GDM1 (cell line): ENCODE results near the gene MRPS24.
"Not testable (repeated sequence)": the region's sequence is repeated elsewhere in the genome, so short reads cannot be mapped to it uniquely, and the experiment has no call there.

ENCODE experiments used
- DNase-seq: peaks from one replicate; lab custom pipeline; 2025; lab: John Stamatoyannopoulos, UW

Gene MRPS24

DNA sequence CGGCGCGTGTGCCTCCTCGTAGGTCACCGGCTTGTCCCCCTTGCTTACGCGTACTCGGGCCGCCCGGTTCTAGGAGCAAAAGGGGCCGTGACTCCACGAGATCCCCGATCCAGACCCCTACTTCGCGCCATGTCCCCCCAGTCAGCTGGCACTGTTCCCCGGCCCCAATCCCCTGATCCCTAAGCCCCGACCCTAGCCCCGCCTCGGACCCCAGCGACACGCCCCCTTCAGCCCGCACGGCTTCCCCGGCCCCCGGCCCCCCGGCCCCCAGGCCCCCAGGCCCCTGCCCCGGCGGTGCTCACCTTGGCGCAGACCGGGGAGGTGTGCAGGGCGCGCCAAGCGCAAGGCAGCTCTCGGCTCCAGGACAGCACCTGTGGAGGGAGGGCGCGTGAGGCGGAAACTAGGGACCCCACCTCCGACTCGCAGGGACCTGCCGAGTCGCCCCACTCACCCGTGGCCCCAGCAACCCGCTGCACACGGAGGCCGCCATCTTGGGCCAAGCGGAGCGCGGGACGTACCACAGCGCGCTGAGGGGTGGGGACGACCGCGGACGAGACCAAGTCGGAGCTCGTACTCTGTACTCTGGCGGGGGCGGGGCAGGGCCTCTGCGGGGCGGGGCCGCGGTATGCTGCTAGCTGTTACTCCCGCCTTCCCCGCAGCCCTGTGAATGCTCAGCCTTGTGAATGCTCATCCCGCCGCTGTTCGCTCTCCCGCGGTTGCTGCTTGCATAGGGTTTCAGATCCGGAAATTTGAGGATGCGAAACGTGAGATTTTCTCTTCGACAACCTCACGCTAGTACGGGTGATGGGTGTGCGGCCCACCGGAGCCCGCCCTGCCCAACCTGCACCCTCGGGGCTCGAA lies at the start of gene MRPS24:
TSS of gene MRPS24 (minus strand) at position 512 of the 861 bp plus-strand sequence. CDS start at position 490, 22 bp downstream.
- DNase-seq = peak; percentile 91

- DNase-seq = no peak
Observed at GRCh38 chr7:43915907-43916306, 46.6 kb upstream of the MRPS24 start.

- no peak for DNase-seq
Observed at GRCh38 chr7:43914795-43915194, 45.5 kb upstream of the MRPS24 start.

GRCh38 chr7:43906331-43907010 lies 37.2 kb upstream of the MRPS24 start, which contains the start of gene URGCP:
TSS of gene URGCP (minus strand) at chr7:43906596. CDS start at chr7:43906575, 21 bp downstream.
- DNase-seq = peak; percentile 23

DNA sequence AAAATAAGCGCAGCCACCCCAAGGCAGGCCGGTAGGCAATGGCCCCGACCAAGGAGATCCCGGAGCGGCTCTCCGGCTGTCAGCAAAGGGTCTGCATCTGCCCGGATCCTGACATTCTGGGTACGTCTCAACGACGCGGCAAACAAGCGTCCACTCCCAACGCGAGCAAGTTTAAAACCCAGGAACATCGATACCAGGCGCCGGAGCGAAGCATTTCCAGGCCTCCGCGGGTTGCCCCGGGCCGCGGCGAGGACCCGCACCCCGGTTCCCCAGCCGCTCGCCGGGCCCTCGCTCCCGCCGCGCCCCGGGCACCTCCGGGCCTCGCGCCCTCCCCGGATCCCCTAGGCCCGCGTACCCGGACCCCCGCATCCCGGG lies 36.6 kb upstream of the MRPS24 start:
- DNase-seq = no peak

- no peak for DNase-seq
Observed at GRCh38 chr7:43905209-43905946, 36.1 kb upstream of the MRPS24 start.

- DNase-seq = no peak
Observed at GRCh38 chr7:43904533-43905208, 35.4 kb upstream of the MRPS24 start.

- DNase-seq = no peak
Observed at GRCh38 chr7:43902542-43903054, 33.3 kb upstream of the MRPS24 start.

- DNase-seq = not testable (repeated sequence)
Observed at GRCh38 chr7:43898571-43898970, 29.3 kb upstream of the MRPS24 start.

DNA sequence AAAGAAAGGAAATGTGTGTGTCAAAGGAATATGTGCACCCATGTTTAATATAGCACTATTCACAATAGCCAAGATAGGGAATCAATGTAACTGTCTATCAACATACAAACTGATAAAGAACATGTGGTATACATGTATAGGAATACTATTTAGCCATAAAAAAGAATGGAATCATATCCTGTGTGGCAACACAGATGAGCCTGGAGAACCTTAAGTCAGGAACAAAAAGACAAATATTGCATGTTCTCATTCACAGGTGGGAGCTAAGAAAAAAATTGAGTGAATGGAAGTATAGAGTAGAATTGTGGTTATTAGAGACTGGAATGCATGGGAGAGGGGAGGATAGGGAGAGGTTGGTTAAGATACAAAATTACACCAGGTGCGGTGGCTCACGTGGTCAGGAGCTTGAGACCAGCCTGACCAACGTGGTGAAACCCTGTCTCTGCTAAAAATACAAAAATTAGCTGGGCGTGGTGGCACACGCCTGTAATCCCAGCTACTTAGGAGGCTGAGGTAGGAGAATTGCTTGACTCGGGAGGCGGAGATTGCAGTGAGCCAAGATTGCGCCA lies 26.6 kb upstream of the MRPS24 start:
- no peak for DNase-seq

- DNase-seq = no peak
Observed at GRCh38 chr7:43891069-43891955, 22.0 kb upstream of the MRPS24 start.

- DNase-seq = no peak
Observed at GRCh38 chr7:43890468-43890867, 21.2 kb upstream of the MRPS24 start.

DNA sequence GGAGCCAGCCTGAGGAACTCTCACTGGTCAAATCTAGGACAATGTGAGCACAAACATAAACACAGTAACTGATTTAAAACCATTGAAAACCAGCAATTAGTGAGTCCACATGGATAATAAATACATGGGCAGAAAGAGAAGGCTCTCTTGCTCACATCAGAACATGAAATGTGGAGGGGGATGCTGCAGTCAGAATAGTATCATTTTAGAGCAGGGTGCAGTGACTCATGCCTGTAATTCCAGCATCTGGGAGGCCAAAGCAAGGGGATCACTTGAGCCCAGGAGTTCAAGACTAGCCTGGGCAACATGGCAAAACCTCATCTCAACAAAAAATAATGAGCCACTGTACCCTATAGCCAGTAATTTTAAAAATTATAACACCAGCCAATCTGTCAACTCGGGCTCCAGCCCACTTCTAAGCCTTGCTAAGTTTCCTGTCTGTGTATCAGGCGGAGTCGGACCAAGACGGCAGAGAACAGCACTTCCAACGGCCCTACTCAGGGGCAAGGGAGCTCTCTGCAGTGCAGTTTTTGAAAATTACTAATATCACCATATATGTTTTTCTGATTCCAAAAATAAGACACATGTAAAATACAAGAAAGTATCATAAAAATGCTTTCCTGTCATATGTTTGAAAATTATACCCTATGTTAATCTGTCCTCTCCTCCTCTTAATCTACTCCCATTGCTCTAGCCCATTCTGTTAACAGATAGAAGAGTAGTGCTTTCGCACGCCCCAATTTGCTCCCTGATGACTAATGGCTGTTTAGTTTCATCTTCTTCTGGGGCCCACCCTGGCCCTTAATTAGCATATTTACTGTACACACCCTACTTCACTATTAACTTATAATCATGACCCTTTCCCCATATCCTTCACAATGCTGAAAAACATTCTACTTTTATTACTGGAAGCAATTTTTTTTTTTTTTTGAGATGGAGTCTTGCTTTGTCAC lies 20.0 kb upstream of the MRPS24 start:
- no peak for DNase-seq

DNA sequence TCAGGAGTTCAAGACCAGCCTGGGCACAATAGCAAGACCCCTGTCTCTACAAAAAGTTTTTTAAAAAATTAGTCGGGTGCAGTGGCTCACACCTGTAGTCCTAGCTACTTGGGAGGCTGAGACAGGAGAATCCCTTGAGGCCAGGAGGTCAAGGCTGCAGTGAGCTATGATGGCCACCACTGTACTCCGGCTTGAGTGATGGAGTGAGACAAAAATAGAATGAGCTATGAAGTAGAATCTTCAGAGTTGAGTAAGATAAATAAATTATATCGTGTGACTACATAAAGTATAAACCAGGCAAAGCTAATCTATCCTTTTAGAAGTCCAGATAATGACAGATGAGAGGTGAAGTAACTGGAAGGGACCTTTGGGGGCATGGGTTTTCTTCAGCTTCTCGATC lies 15.3 kb upstream of the MRPS24 start:
- DNase-seq = no peak

DNA sequence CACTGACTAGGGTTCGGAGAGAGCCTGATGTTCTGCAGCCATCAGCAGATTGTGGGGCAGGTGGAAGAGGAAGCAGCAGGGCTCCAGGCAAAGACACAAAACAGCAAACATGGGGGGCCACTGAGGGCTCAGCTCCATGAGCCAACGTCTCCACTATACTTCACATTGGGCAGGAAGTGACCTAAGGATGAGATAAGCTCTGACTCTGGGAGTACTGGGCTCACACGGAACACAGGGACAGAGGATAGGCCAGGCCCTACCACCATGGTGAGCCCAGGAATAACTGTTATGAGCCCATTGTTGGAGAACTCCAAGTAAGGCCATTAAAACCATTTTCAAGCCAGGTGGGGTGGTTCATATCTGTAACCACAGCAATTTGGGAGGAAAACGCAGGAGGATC lies 14.9 kb upstream of the MRPS24 start:
- DNase-seq = no peak

GRCh38 chr7:43880596-43880995 lies 11.3 kb upstream of the MRPS24 start:
- DNase-seq = no peak

DNA sequence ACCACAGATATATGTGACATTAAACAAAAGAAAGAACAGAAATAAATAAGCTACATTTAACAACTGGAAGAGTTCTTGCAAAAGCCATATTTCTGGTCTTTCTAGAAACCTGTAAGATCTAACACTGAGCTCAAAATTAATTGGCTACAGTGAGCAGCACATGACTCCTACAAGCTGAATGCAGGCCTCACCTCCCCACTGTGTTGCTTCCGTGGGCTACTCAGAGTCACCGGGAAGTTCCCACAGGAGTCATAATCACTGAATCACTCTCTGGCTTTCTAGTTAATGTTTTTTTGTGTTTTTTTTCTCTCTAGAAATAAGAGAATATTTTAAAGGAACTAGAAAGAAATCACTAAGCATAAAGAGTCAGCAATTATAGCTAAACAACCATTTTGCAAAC lies 10.2 kb upstream of the MRPS24 start:
- DNase-seq = no peak

DNA sequence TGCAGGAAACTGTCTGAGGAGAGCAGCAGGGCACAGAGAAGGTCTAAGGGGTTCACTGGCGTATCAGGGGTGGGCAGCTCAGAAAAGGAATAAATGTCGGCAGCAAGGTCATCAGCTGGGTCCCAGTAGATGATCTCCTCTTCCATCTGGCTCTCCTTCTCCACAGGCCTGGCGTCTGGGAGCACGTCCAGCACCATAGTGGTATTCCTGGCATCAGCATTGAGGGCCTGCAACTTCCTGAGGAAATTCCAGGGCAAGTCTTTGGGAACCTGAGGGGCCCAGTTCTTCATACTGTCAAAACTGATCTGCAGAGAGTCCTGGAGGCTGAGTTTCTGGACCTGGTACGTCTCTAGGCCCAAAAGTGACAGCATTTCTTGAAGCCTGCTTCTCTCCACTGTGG lies 9.6 kb upstream of the MRPS24 start:
- no peak for DNase-seq
